B cell (primary cell): ENCODE results near the gene MED9. TPM values are rescaled to one million over a fixed set of nuclear protein-coding genes. Genes with fewer than 3 reads are reported as not detected.

Source experiments
- ATAC-seq: fragments of 200-7000 bp; cut with Tn5 transposase; one replicate; pipeline ENCODE4 v1.10.0; 2021; ENCODE audit warnings: low read depth, mild to moderate bottlenecking, moderate number of reproducible peaks, moderate library complexity
- CTCF ChIA-PET: fragments of 350-600 bp; sonication (Branson Sonifier 250); formaldehyde crosslinking; loops from one replicate; lab custom pipeline; 2021; ENCODE audit warnings: antibody characterized with exemption, inconsistent platforms; lab: Charles Lee
- POLR2A ChIA-PET: fragments of 350-600 bp; sonication (Branson Sonifier 250); formaldehyde crosslinking; loops from one replicate; lab custom pipeline; 2021; ENCODE audit warnings: antibody characterized with exemption; lab: Charles Lee
- DNase-seq: peaks from one replicate; pipeline ENCODE4 v3.0.0; 2013
- H2AFZ ChIP-seq: 2 replicates; pipeline ENCODE4 v1.6.1; 2012; ENCODE audit warnings: mild to moderate bottlenecking, low read depth, low read length; ENCODE audit not compliant: insufficient read depth, poor library complexity, severe bottlenecking
- H3K27ac ChIP-seq, 2 donors: 1 replicate in 1 of 2; 2 replicates in 1 of 2; pipeline ENCODE4 v1.5.1; 2012 to 2013; ENCODE audit warnings: low read length in 2 of 2, mild to moderate bottlenecking in 2 of 2, moderate library complexity in 1 of 2
- H3K27me3 ChIP-seq, 4 experiments: fragments of 200-600 bp in 1 of 4; sonication (generic) in 1 of 4; replicated peaks in 1 of 4; 1 replicate in 2 of 4; 2 replicates in 2 of 4; pipeline versions ENCODE4 v1.6.1 to v1.7.0; 2013 to 2016; ENCODE audit warnings: low read length in 3 of 4, mild to moderate bottlenecking in 2 of 4, mixed read lengths in 1 of 4, moderate library complexity in 1 of 4; ENCODE audit not compliant: insufficient read depth in 4 of 4, control insufficient read depth in 3 of 4; ENCODE audit errors: control extremely low read depth in 1 of 4
- H3K36me3 ChIP-seq, 2 experiments: replicated peaks in 1 of 2; 1 replicate in 1 of 2; 2 replicates in 1 of 2; pipeline versions ENCODE4 v1.6.1 to v1.7.1; 2013; ENCODE audit warnings: low read length in 1 of 2; ENCODE audit not compliant: insufficient read depth in 2 of 2, control insufficient read depth in 1 of 2; ENCODE audit errors: control extremely low read depth in 1 of 2, extremely low read depth in 1 of 2
- H3K4me1 ChIP-seq, 2 donors: fragments of 200-600 bp in 1 of 2; sonication (generic) in 1 of 2; 1 replicate in 1 of 2; 2 replicates in 1 of 2; pipeline versions ENCODE4 v1.5.1 to v1.6.1; 2013 to 2017; ENCODE audit warnings: low read length in 2 of 2; ENCODE audit not compliant: control insufficient read depth in 2 of 2, insufficient read depth in 2 of 2
- H3K4me2 ChIP-seq: replicated peaks from 2 replicates; pipeline ENCODE3; 2012; ENCODE audit warnings: mild to moderate bottlenecking, low read depth, low read length; ENCODE audit not compliant: poor library complexity, severe bottlenecking
- H3K4me3 ChIP-seq, 5 experiments: fragments of 200-600 bp in 1 of 5; sonication (generic) in 1 of 5; 1 replicate in 3 of 5; 2 replicates in 2 of 5; pipeline versions ENCODE4 v1.5.1 to v1.7.0; 2011 to 2016; ENCODE audit warnings: low read length in 4 of 5, mild to moderate bottlenecking in 4 of 5, low read depth in 2 of 5, control low read depth in 1 of 5, moderate library complexity in 1 of 5; ENCODE audit not compliant: insufficient read depth in 1 of 5; ENCODE audit errors: control extremely low read depth in 1 of 5, extremely low read depth in 1 of 5
- H3K79me2 ChIP-seq: fragments of 200-600 bp; sonication (generic); one replicate; pipeline ENCODE4 v1.6.0; 2016; ENCODE audit warnings: low read length; ENCODE audit not compliant: control insufficient read depth, insufficient read depth
- H3K9ac ChIP-seq: fragments of 200-600 bp; sonication (generic); 2 replicates; pipeline ENCODE4 v1.6.1; 2017; ENCODE audit warnings: mild to moderate bottlenecking, low read length, moderate library complexity
- H3K9me3 ChIP-seq, 3 donors: one replicate each; pipeline versions ENCODE4 v1.6.1 to v1.7.1; 2013; ENCODE audit warnings: low read length in 2 of 3; ENCODE audit not compliant: control insufficient read depth in 2 of 3, insufficient read depth in 1 of 3; ENCODE audit errors: control extremely low read depth in 1 of 3
- H4K20me1 ChIP-seq: 2 replicates; pipeline ENCODE4 v1.6.0; 2012; ENCODE audit warnings: mild to moderate bottlenecking, low read length; ENCODE audit not compliant: insufficient read depth, control insufficient read depth, poor library complexity, severe bottlenecking
- H3K27ac Mint-ChIP-seq: one replicate; pipeline ENCODE4 v1.8.0; 2021; ENCODE audit warnings: mixed read lengths
- H3K27me3 Mint-ChIP-seq: one replicate; pipeline ENCODE4 v1.8.0; 2021; ENCODE audit warnings: mixed read lengths
- H3K4me1 Mint-ChIP-seq: one replicate; pipeline ENCODE4 v1.8.0; 2021; ENCODE audit warnings: mixed read lengths
- H3K4me3 Mint-ChIP-seq: one replicate; pipeline ENCODE4 v1.8.0; 2021; ENCODE audit warnings: mixed read lengths
- H3K9me3 Mint-ChIP-seq: one replicate; pipeline ENCODE4 v1.8.0; 2022; ENCODE audit warnings: mixed read lengths; ENCODE audit not compliant: insufficient read depth
- EZH2 ChIP-seq: IDR thresholded peaks from 2 replicates; pipeline ENCODE4 v1.6.1; 2012; ENCODE audit warnings: borderline replicate concordance, low read depth, mild to moderate bottlenecking, moderate library complexity, low read length; ENCODE audit not compliant: insufficient read depth, poor library complexity, severe bottlenecking
- WGBS: methylation state at CpG from one replicate; pipeline ENCODE4 v1.1.5; 2013; ENCODE audit warnings: missing lambda C conversion rate; ENCODE audit not compliant: insufficient coverage; 5-methylcytosine and 5-hydroxymethylcytosine counted together
- intact Hi-C: fragments of 100-400 bp; cut with micrococcal nuclease; formaldehyde crosslinking; loops from one replicate; pipeline ENCODE4 v1.10.0; 2022
- polyA plus RNA-seq: library from polyadenylated mRNA; depleted of rRNA; stranded (reverse); fragments of >200 nt; gene quantifications from 2 replicates; pipeline ENCODE4 v1.2.3, GENCODE V29; 2012
- total RNA-seq, 2 donors: library from RNA; stranded (reverse); fragments of 120-200 nt in 1 of 2; gene quantifications; 1 replicate in 1 of 2; 2 replicates in 1 of 2; pipeline versions ENCODE4 v1.2.3 to v1.2.4, GENCODE V29; 2013 to 2022
- TF ChIP-seq, protein P1 (sequence below): fragments of 200-600 bp; IDR thresholded peaks from one replicate; pipeline ENCODE4 v1.8.0; 2022; ENCODE audit warnings: antibody characterized with exemption, mild to moderate bottlenecking

MED9 gene
- total and polyA plus RNA-seq, 2 donors (not counting 1 experiment from before 2014, with no cell fraction given): 11.6 to 18.9 TPM

DNA sequence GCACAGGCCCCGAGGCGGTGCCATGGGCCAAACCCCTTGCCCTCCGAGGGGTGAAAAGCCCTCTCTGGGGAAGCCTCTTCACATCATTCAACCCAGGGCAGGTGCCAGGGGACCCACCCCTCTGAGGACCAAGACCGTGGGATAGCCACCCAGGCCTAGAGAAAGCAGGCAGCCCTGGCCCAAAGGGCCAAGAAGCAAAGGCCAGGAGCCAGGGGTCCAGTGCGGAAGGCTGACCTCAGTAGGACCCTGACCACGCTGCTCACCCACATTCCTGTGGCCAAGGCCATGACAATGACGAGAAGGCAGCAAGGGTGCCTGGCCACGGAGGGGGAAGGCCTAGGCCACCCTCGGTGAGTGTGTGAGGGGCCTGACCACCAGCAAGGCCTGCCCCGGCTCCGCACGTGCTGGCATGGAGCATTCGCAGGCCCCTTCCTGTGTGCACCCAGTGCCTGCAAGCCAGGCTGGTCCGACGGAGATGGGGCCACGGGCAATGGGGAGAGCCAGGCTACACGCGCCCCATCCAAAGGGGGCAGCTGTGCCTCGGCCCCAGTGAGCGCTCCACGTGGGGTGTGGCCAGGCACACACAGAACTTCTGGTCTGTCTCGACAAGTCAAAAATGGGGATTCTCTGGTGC, 43.9 kb downstream of the MED9 start:
- ATAC-seq (no peak), DNase-seq (no peak)
- Histone ChIP-seq H3K4me3 (no peak overlapping the region), H3K36me3 (peaks cover 0 to 3% of the 10 kb centered on the region in 2 experiments), H3K27ac (no peak overlapping the region), H3K9ac (no peak overlapping the region), H3K27me3 (no peaks in the 10 kb centered on the region), H4K20me1 (no peaks in the 10 kb centered on the region), H3K79me2 (no peaks in the 10 kb centered on the region), H3K9me3 (no peaks in the 10 kb centered on the region), H3K4me2 (no peak overlapping the region), H3K4me1 (no peaks in the 10 kb centered on the region), H2AFZ (no peak overlapping the region)
- intact Hi-C loops: no loop called here
- H3K27me3 Mint-ChIP-seq: no peaks in the 10 kb centered on the region
- CTCF ChIA-PET: no interaction called here
- TF ChIP-seq EZH2: no peak
- TF ChIP-seq, protein P1, sequence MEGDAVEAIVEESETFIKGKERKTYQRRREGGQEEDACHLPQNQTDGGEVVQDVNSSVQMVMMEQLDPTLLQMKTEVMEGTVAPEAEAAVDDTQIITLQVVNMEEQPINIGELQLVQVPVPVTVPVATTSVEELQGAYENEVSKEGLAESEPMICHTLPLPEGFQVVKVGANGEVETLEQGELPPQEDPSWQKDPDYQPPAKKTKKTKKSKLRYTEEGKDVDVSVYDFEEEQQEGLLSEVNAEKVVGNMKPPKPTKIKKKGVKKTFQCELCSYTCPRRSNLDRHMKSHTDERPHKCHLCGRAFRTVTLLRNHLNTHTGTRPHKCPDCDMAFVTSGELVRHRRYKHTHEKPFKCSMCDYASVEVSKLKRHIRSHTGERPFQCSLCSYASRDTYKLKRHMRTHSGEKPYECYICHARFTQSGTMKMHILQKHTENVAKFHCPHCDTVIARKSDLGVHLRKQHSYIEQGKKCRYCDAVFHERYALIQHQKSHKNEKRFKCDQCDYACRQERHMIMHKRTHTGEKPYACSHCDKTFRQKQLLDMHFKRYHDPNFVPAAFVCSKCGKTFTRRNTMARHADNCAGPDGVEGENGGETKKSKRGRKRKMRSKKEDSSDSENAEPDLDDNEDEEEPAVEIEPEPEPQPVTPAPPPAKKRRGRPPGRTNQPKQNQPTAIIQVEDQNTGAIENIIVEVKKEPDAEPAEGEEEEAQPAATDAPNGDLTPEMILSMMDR: no peak
- no peak overlapping the region for H3K4me3 Mint-ChIP-seq
- WGBS: 93% methylated on average over 22 of the region's 22 CpGs
- POLR2A ChIA-PET: no interaction called here
- no peaks in the 10 kb centered on the region for H3K9me3 Mint-ChIP-seq
- H3K27ac Mint-ChIP-seq: no peak overlapping the region
- H3K4me1 Mint-ChIP-seq: no peaks in the 10 kb centered on the region

DNA sequence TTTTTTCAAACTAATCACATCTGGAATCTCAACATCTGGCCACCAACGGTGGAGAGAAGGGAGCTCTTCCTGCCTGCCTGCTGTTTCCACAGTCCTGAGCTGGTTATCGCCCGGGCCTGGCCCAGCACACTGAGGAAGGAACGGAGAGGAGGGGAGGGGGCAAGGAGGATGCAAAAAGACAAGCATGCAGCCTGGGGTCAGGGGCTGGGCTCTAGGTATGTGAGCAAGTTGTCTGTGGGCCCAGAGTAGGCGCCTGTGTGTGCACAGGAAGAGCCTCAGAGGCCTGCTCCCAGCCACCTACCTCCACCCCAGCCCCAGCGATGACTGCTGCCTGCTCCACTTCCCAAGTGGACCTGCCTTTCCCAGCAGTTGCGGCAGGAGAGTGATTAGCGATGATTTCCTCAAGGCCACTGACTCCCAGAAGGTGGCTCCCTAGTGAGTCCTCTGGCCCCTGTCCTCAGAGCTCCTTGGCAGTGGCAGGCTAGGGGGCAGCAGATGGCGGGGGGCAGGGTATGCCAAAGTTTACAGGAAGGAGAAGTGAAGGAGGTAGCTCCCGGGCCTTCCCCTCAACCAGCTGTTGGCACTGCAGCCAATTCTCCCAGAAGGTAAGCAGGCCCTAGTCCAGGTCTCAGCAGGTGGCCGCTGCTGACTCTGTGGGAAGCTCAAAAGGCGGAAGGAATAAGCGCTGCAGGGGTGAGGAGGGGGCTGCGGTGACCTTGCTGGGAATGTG, 46.4 kb downstream of the MED9 start:
- Histone ChIP-seq H2AFZ (no peak overlapping the region), H3K9me3 (no peaks in the 10 kb centered on the region), H3K9ac (no peak overlapping the region), H3K4me3 (no peak overlapping the region), H3K4me2 (no peak overlapping the region), H3K36me3 (peaks cover 0 to 3% of the 10 kb centered on the region in 2 experiments), H3K79me2 (no peaks in the 10 kb centered on the region), H3K27ac (no peak overlapping the region), H3K4me1 (no peaks in the 10 kb centered on the region), H3K27me3 (no peaks in the 10 kb centered on the region), H4K20me1 (no peaks in the 10 kb centered on the region)
- DNase-seq (no peak), ATAC-seq (no peak)
- 65% methylated on average over 13 of the region's 14 CpGs for WGBS
- intact Hi-C loops: no loop called here
- Mint-ChIP-seq H3K4me3 (no peak overlapping the region), H3K9me3 (no peaks in the 10 kb centered on the region), H3K27me3 (no peaks in the 10 kb centered on the region), H3K27ac (no peak overlapping the region), H3K4me1 (no peaks in the 10 kb centered on the region)
- ChIA-PET POLR2A (no interaction called here), CTCF (no interaction called here)
- TF ChIP-seq, protein P1: no peak
- no peak for TF ChIP-seq EZH2
